Hepatocyte (in vitro differentiated cells): ENCODE measurements around the gene CTDNEP1. TPM values are rescaled to one million over a fixed set of nuclear protein-coding genes. Genes with fewer than 3 reads are reported as not detected.

Experiments used
- DNase-seq: peaks from one replicate; pipeline ENCODE4 v3.0.0-alpha.2; 2016; ENCODE audit warnings: low spot score
- H2AFZ ChIP-seq: fragments of 200-600 bp; sonication (generic); 2 replicates; pipeline ENCODE4 v1.6.0; 2016; ENCODE audit warnings: antibody characterized with exemption, mild to moderate bottlenecking
- H3K27ac ChIP-seq: fragments of 200-600 bp; sonication (generic); 2 replicates; pipeline ENCODE4 v1.5.1; 2016; ENCODE audit warnings: mild to moderate bottlenecking
- H3K27me3 ChIP-seq: fragments of 200-600 bp; sonication (generic); 2 replicates; pipeline ENCODE4 v1.6.1; 2016
- H3K36me3 ChIP-seq: fragments of 200-600 bp; sonication (generic); replicated peaks from 2 replicates; pipeline ENCODE4 v1.5.1; 2016; ENCODE audit warnings: low read depth; ENCODE audit not compliant: insufficient read depth
- H3K4me1 ChIP-seq: fragments of 200-600 bp; sonication (generic); 2 replicates; pipeline ENCODE4 v1.5.1; 2016; ENCODE audit warnings: mild to moderate bottlenecking, moderate library complexity; ENCODE audit not compliant: insufficient read depth
- H3K4me2 ChIP-seq: fragments of 200-600 bp; sonication (generic); 2 replicates; pipeline ENCODE4 v1.6.0; 2016
- H3K4me3 ChIP-seq: fragments of 200-600 bp; sonication (generic); 2 replicates; pipeline ENCODE4 v1.5.1; 2016; ENCODE audit warnings: mild to moderate bottlenecking
- H3K79me2 ChIP-seq: fragments of 200-600 bp; sonication (generic); 2 replicates; pipeline ENCODE4 v1.6.0; 2017; ENCODE audit warnings: mild to moderate bottlenecking
- H3K9me2 ChIP-seq: fragments of 200-600 bp; sonication (generic); replicated peaks from 2 replicates; pipeline ENCODE4 v1.6.0; 2017; ENCODE audit warnings: mild to moderate bottlenecking; ENCODE audit not compliant: insufficient read depth
- H3K9me3 ChIP-seq: fragments of 200-600 bp; sonication (generic); 2 replicates; pipeline ENCODE4 v1.5.1; 2016; ENCODE audit warnings: low read depth, mild to moderate bottlenecking
- H4K20me1 ChIP-seq: fragments of 200-600 bp; sonication (generic); 2 replicates; pipeline ENCODE4 v1.6.0; 2016; ENCODE audit warnings: mild to moderate bottlenecking; ENCODE audit not compliant: insufficient read depth, poor library complexity, severe bottlenecking
- EZH2 ChIP-seq: fragments of 200-600 bp; sonication (generic); IDR thresholded peaks from 2 replicates; pipeline ENCODE4 v1.6.1; 2016; ENCODE audit warnings: antibody characterized with exemption, mild to moderate bottlenecking, borderline replicate concordance
- EZH2phosphoT487 ChIP-seq: fragments of 200-600 bp; sonication (generic); IDR thresholded peaks from one replicate; pipeline ENCODE4 v1.6.1; 2018; ENCODE audit warnings: antibody characterized with exemption, mild to moderate bottlenecking, low read depth, moderate library complexity; ENCODE audit not compliant: unreplicated experiment, severe bottlenecking
- WGBS: methylation state at CpG from one replicate; pipeline ENCODE4 v1.1.6; 2016; ENCODE audit warnings: low lambda C conversion rate; ENCODE audit errors: missing lambda C conversion rate; 5-methylcytosine and 5-hydroxymethylcytosine counted together
- polyA plus RNA-seq: library from polyadenylated mRNA; unstranded; fragments of >200 nt; fragmentation: Nextera tagmentation; extraction: Ambion mirVana; gene quantifications from 2 replicates; pipeline ENCODE4 v1.2.1, GENCODE V29; 2016
- total RNA-seq: library from RNA; depleted of rRNA; stranded (reverse); fragments of >200 nt; gene quantifications from 2 replicates; pipeline ENCODE4 v1.2.3, GENCODE V29; 2014
- TF ChIP-seq, protein P1 (sequence below): fragments of 200-600 bp; sonication (generic); IDR thresholded peaks from 2 replicates; pipeline ENCODE4 v1.5.1; 2016; ENCODE audit warnings: antibody characterized with exemption, mild to moderate bottlenecking; ENCODE audit not compliant: poor library complexity

The CTDNEP1 gene
- total and polyA plus RNA-seq, 2 experiments from 2014 or later = 44.6 to 86.9 TPM

DNA sequence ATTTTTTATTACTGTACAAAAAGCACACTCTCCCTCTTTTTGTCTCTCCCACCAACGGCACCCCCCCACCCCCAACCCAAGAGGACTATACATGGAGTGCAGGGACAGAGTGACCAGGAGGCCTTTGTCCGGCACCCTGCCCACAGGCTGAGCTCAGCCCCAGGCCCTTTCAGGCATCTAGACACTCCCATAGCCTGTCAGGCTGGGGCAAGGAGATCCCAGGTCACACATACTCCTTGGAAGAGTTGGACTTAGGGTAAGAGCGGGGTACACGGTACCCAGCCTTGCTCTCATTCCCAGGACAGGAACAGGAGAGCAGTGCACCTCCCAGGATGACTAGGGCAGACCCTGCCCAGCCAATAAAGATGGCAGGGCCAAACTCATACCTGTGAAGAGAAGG, 8.6 kb upstream of the CTDNEP1 start:
- peak overlapping the region; percentile 87 for H3K4me3 ChIP-seq
- H3K9me3 ChIP-seq = no peaks in the 10 kb centered on the region
- TF ChIP-seq EZH2phosphoT487 (no peak), EZH2 (no peak)
- TF ChIP-seq, protein P1, sequence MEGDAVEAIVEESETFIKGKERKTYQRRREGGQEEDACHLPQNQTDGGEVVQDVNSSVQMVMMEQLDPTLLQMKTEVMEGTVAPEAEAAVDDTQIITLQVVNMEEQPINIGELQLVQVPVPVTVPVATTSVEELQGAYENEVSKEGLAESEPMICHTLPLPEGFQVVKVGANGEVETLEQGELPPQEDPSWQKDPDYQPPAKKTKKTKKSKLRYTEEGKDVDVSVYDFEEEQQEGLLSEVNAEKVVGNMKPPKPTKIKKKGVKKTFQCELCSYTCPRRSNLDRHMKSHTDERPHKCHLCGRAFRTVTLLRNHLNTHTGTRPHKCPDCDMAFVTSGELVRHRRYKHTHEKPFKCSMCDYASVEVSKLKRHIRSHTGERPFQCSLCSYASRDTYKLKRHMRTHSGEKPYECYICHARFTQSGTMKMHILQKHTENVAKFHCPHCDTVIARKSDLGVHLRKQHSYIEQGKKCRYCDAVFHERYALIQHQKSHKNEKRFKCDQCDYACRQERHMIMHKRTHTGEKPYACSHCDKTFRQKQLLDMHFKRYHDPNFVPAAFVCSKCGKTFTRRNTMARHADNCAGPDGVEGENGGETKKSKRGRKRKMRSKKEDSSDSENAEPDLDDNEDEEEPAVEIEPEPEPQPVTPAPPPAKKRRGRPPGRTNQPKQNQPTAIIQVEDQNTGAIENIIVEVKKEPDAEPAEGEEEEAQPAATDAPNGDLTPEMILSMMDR = no peak
- 93% methylated on average over 4 of the region's 4 CpGs for WGBS
- no peaks in the 10 kb centered on the region for H4K20me1 ChIP-seq
- no peaks in the 10 kb centered on the region for H3K9me2 ChIP-seq
- peak overlapping the region; percentile 78 for H3K4me2 ChIP-seq
- peak overlapping the region; percentile 94 for H3K27ac ChIP-seq
- H3K36me3 ChIP-seq = no peaks in the 10 kb centered on the region
- H3K27me3 ChIP-seq = peaks cover 5% of the 10 kb centered on the region
- DNase-seq = peak; percentile 21
- H2AFZ ChIP-seq = no peak overlapping the region
- peaks cover 55% of the 10 kb centered on the region for H3K79me2 ChIP-seq
- H3K4me1 ChIP-seq = peaks cover 34% of the 10 kb centered on the region

DNA sequence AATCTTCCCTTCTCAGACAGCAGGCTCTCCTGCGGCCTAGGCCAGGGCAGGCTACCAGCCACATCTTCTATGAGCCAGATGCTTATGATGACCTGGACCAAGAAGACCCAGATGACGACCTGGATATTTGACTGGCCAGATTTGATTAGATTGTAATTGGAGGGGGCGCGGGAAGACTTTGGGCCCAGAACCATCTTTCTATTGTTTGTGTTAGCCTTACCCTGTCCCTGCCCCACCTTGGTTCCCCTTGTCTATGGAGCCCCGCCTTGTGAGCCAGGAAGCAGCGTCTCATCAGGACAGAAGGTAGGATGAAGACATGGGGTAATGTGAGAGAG, 8.0 kb upstream of the CTDNEP1 start:
- peak overlapping the region; percentile 94 for H3K27ac ChIP-seq

DNA sequence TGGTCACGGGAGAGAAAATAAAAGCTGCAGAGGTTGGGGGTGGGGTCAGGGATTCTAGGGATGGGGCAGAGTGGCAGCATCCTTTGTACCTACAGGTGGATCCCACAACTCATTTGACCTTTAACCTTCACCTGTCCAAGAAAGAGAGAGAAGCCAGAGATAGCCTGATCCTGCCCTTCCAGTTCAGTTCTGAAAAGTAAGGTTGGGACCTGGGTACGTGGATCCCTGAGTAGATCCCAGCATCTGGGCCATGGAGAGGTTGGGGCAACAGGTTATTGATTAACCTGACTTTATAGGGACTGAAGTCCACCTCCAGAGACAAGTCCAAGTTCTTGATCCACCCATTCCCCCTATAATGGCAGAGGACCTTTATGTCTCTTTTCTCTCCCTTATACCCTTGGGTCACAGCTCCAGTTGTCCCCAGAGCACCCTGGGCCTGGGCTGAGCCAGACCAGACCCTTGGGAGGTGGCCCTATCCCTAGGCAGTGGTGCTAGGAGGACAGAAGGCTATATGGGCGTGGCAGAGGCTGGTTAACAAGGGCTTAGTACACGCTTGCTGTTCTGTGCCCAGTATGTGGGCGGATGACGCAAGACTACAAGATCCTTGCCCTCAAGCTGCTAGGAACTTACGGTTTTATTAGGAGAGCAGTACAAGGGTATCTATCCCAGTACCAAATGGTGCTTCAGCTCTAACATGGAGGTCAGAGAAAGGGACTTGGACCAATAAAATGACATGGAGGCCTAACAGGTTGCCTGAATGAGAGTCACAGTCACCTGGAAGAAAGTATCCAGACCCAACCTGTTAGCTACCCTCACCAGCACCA, 7.4 kb upstream of the CTDNEP1 start:
- Histone ChIP-seq H3K79me2 (peaks cover 67% of the 10 kb centered on the region), H3K4me3 (no peak overlapping the region), H4K20me1 (no peaks in the 10 kb centered on the region), H3K4me1 (peaks cover 30% of the 10 kb centered on the region), H3K9me3 (no peaks in the 10 kb centered on the region), H3K36me3 (no peaks in the 10 kb centered on the region), H3K27ac (peak overlapping the region; percentile 94), H3K9me2 (no peaks in the 10 kb centered on the region), H2AFZ (no peak overlapping the region), H3K4me2 (peak overlapping the region; percentile 78), H3K27me3 (peaks cover 5% of the 10 kb centered on the region)
- WGBS = 70% methylated on average over 7 of the region's 7 CpGs
- DNase-seq = peak; percentile 81
- no peak for TF ChIP-seq EZH2
- no peak for TF ChIP-seq EZH2phosphoT487
- TF ChIP-seq, protein P1 = no peak

More for the DNA sequence above, 8.0 kb upstream of the CTDNEP1 start:
- Histone ChIP-seq H3K4me3 (no peak overlapping the region), H3K36me3 (no peaks in the 10 kb centered on the region), H3K79me2 (peaks cover 62% of the 10 kb centered on the region), H3K9me3 (no peaks in the 10 kb centered on the region), H3K9me2 (no peaks in the 10 kb centered on the region), H3K4me2 (peak overlapping the region; percentile 78), H2AFZ (no peak overlapping the region), H3K27me3 (peaks cover 5% of the 10 kb centered on the region), H4K20me1 (no peaks in the 10 kb centered on the region), H3K4me1 (peaks cover 34% of the 10 kb centered on the region)
- no peak for DNase-seq
- 98% methylated on average over 6 of the region's 6 CpGs for WGBS
- TF ChIP-seq EZH2phosphoT487 (no peak), EZH2 (no peak)
- TF ChIP-seq, protein P1 = no peak
